A549 (cell line): Measurements from ENCODE around the gene JMJD6. TPM values are rescaled to one million over a fixed set of nuclear protein-coding genes. Genes with fewer than 3 reads are reported as not detected.

Experiments
- ATAC-seq, 2 experiments: fragments of 200-7000 bp in 1 of 2; fragments of >200 bp in 1 of 2; cut with Nextera tagmentation in 1 of 2; cut with Tn5 transposase in 1 of 2; 3 replicates each; pipeline versions ENCODE4 v1.8.0 to v1.9.1; 2018 to 2020; ENCODE audit warnings: mild to moderate bottlenecking in 1 of 2, moderate library complexity in 1 of 2
- CTCF ChIA-PET: fragments of 300-600 bp; sonication (Branson Sonifier 250); formaldehyde crosslinking; extraction: SDS; loops from one replicate; lab custom pipeline; 2021; ENCODE audit warnings: antibody characterized with exemption, inconsistent platforms; lab: Yijun Ruan, JAX
- POLR2A ChIA-PET: fragments of 350-600 bp; formaldehyde crosslinking; extraction: SDS; loops from one replicate; lab custom pipeline; 2021; ENCODE audit warnings: antibody characterized with exemption, inconsistent platforms; lab: Yijun Ruan, JAX
- DNase-seq, 2 experiments: peaks; one replicate each; pipeline versions ENCODE4 v3.0.0 to v3.0.0-alpha.2; 2011 to 2016; ENCODE audit warnings: low read depth in 1 of 2, low spot score in 1 of 2
- FAIRE-seq: peaks from 2 replicates; lab custom pipeline; 2011; peaks lifted over from hg19 to GRCh38; lab: Jason Lieb, UNC
- H3K27ac ChIP-seq, 2 experiments: fragments of >200 bp; sonication (Bioruptor Twin); formaldehyde crosslinking; 3 replicates each; pipeline ENCODE4 v1.5.1; 2016 to 2017
- H3K4me1 ChIP-seq: fragments of >200 bp; sonication (Bioruptor Twin); formaldehyde crosslinking; 3 replicates; pipeline ENCODE4 v1.6.1; 2016
- H3K4me2 ChIP-seq: fragments of >200 bp; sonication (Bioruptor Twin); formaldehyde crosslinking; 3 replicates; pipeline ENCODE4 v1.6.1; 2016
- H3K4me3 ChIP-seq: fragments of >200 bp; sonication (Bioruptor Twin); formaldehyde crosslinking; 3 replicates; pipeline ENCODE4 v1.5.1; 2016
- H3K9me3 ChIP-seq: fragments of >200 bp; sonication (Bioruptor Twin); formaldehyde crosslinking; 3 replicates; pipeline ENCODE4 v1.6.1; 2016
- CBX2 ChIP-seq: fragments of 200-600 bp; sonication (generic); IDR thresholded peaks from 2 replicates; pipeline ENCODE4 v1.6.1; 2016; ENCODE audit warnings: low read depth, mild to moderate bottlenecking, borderline replicate concordance
- CBX8 ChIP-seq: fragments of 200-600 bp; sonication (generic); IDR thresholded peaks from 2 replicates; pipeline ENCODE4 v1.6.1; 2016
- CHD2 ChIP-seq: fragments of 150-350 bp; IDR thresholded peaks from 2 replicates; pipeline ENCODE4 v1.6.1; 2014; ENCODE audit warnings: low read length; ENCODE audit not compliant: partially characterized antibody
- ESRRA ChIP-seq: fragments of 150-350 bp; IDR thresholded peaks from 2 replicates; pipeline ENCODE4 v1.6.1; 2014; ENCODE audit warnings: mild to moderate bottlenecking, low read length, borderline replicate concordance
- FOSB ChIP-seq: fragments of 250-450 bp; sonication (Bioruptor Pico); IDR thresholded peaks from 2 replicates; pipeline ENCODE4 v1.5.0; 2020; ENCODE audit warnings: mild to moderate bottlenecking, moderate library complexity
- HDAC2 ChIP-seq: fragments of 200-600 bp; sonication (generic); IDR thresholded peaks from 2 replicates; pipeline ENCODE4 v1.6.1; 2016
- HEYL ChIP-seq: fragments of 250-450 bp; sonication (Bioruptor Pico); IDR thresholded peaks from 2 replicates; pipeline ENCODE4 v1.8.0; 2021; ENCODE audit warnings: mild to moderate bottlenecking, moderate library complexity
- JUN ChIP-seq, 2 experiments: fragments of >200 bp; sonication (Bioruptor Twin); formaldehyde crosslinking; IDR thresholded peaks; 2 replicates in 1 of 2; 3 replicates in 1 of 2; pipeline ENCODE4 v1.6.1; 2016 to 2017
- MAZ ChIP-seq: fragments of 150-350 bp; IDR thresholded peaks from 2 replicates; pipeline ENCODE4 v1.6.1; 2014; ENCODE audit warnings: antibody characterized with exemption, low read depth, low read length, borderline replicate concordance
- POLR2AphosphoS2 ChIP-seq: conservative IDR thresholded peaks from 2 replicates; pipeline ENCODE4 v1.6.1; 2012; ENCODE audit warnings: low read length, improper control_type of control experiment, inconsistent platforms
- RAD21 ChIP-seq, 2 experiments: fragments of >200 bp in 1 of 2; sonication (Bioruptor Twin) in 1 of 2; formaldehyde crosslinking in 1 of 2; IDR thresholded peaks in 1 of 2; conservative IDR thresholded peaks in 1 of 2; 2 replicates in 1 of 2; 3 replicates in 1 of 2; pipeline ENCODE4 v1.6.1; 2012 to 2018; ENCODE audit warnings: inconsistent platforms in 1 of 2
- RARB ChIP-seq: fragments of 250-450 bp; sonication (Bioruptor Pico); IDR thresholded peaks from 2 replicates; pipeline ENCODE4 v1.8.0; 2021; ENCODE audit warnings: mild to moderate bottlenecking, moderate library complexity
- SMC3 ChIP-seq: fragments of >200 bp; sonication (Bioruptor Twin); formaldehyde crosslinking; IDR thresholded peaks from 3 replicates; pipeline ENCODE4 v1.6.1; 2018; ENCODE audit warnings: inconsistent platforms
- SREBF2 ChIP-seq: fragments of 450-650 bp; IDR thresholded peaks from 2 replicates; pipeline ENCODE4 v1.6.1; 2014; ENCODE audit warnings: mild to moderate bottlenecking, moderate library complexity
- ZC3H11A ChIP-seq: fragments of 450-650 bp; IDR thresholded peaks from 2 replicates; pipeline ENCODE4 v1.6.1; 2014; ENCODE audit warnings: antibody characterized with exemption, mild to moderate bottlenecking
- ZNF302 ChIP-seq: fragments of 250-450 bp; sonication (Bioruptor Pico); IDR thresholded peaks from 2 replicates; pipeline ENCODE4 v1.9.0; 2021; ENCODE audit warnings: inconsistent platforms, mild to moderate bottlenecking, moderate library complexity
- WGBS: methylation state at CpG from one replicate; pipeline ENCODE4 v1.1.6; 2017; ENCODE audit errors: missing lambda C conversion rate; 5-methylcytosine and 5-hydroxymethylcytosine counted together
- polyA plus RNA-seq, 4 experiments: library from polyadenylated mRNA; depleted of rRNA in 3 of 4; stranded (reverse); fragments of >200 nt; fragmentation: RNase III in 1 of 4; extraction: RNeasy Plus Mini Kit Qiagen cat#74134 plus additional on column Dnase treatment in 1 of 4; gene quantifications; 2 replicates in 3 of 4; 3 replicates in 1 of 4; pipeline ENCODE4 v1.2.3, GENCODE V29; 2011 to 2017
- TF ChIP-seq, protein P1 (sequence below): fragments of >200 bp; sonication (Bioruptor Twin); formaldehyde crosslinking; IDR thresholded peaks from 3 replicates; pipeline ENCODE4 v1.6.1; 2016
- TF ChIP-seq, protein P2 (sequence below): fragments of >200 bp; sonication (Bioruptor Twin); formaldehyde crosslinking; IDR thresholded peaks from 3 replicates; pipeline ENCODE4 v1.5.1; 2016
- TF ChIP-seq, protein P3 (sequence below): IDR thresholded peaks from 2 replicates; pipeline ENCODE4 v1.6.1; 2012
- TF ChIP-seq, protein P4 (sequence below): fragments of 250-450 bp; sonication (Bioruptor Pico); IDR thresholded peaks from 2 replicates; pipeline ENCODE4 v1.5.0; 2021; ENCODE audit warnings: mild to moderate bottlenecking, moderate library complexity, borderline replicate concordance

The JMJD6 gene
- polyA plus RNA-seq, 2 of the 4 experiments (the other 2 are of a cell fraction), result 17.5 to 53.3 TPM

DNA sequence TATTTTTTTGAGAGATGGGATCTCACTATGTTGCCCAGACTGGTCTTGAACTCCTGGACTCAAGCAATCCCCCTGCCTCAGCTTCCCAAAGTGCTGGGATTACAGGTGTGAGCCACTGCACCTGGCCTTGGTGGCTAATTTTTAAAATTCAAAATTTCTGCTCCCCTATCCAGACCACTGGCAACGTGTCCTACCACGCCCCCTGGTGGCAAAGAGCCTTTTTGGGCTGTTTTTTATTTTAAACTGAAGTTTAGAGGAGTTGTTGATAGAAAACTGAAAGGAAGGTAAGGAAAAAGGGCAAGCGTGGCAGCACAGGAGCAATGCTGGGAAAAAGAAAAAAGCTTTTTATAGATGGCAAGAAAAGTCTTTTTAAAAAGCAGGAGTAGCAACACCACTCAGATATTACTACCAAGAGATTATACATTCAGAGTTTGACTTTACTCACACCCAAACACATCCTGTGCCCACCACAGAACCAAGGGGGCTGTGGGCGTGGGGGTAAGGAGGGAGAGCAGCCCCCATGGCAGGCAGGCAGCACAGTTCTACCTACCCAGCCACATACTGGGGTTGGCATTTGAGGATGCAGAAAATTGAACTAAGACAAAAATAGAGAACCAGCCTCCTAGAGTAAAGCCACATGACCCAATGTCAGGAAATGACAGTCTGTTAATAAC lies 11.4 kb downstream of the JMJD6 start:
- H3K4me2 ChIP-seq, result no peak overlapping the region
- ATAC-seq, result peak in 1 of 2 experiments; percentile 48; a peak in 3 of 6 replicates
- CTCF ChIA-PET, result interaction anchor here (0.6 to 26.0 kb wide), 33 partner anchors 11 to 1472 kb away, joined by 3 to 456 read pairs (median 5); partner anchors contain the start of genes JMJD6, METTL23, PRCD and ST6GALNAC2
- no peak for TF ChIP-seq FOSB (CRISPR knock-in tag)
- TF ChIP-seq HEYL (CRISPR knock-in tag), result no peak
- TF ChIP-seq HDAC2, result no peak
- no peak for TF ChIP-seq CBX2
- TF ChIP-seq CBX8, result no peak
- TF ChIP-seq SMC3, result peak; percentile 85
- no peak for TF ChIP-seq SREBF2
- no peak for TF ChIP-seq ESRRA
- TF ChIP-seq, protein P1, sequence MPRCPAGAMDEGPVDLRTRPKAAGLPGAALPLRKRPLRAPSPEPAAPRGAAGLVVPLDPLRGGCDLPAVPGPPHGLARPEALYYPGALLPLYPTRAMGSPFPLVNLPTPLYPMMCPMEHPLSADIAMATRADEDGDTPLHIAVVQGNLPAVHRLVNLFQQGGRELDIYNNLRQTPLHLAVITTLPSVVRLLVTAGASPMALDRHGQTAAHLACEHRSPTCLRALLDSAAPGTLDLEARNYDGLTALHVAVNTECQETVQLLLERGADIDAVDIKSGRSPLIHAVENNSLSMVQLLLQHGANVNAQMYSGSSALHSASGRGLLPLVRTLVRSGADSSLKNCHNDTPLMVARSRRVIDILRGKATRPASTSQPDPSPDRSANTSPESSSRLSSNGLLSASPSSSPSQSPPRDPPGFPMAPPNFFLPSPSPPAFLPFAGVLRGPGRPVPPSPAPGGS, result no peak
- TF ChIP-seq ZC3H11A, result no peak
- TF ChIP-seq CHD2, result no peak
- TF ChIP-seq JUN (IDR thresholded peaks at IDR 0.05), result no peak
- peak; percentile 77 for TF ChIP-seq RAD21 (conservative IDR thresholded peaks at IDR 0.05 in 1 of 2, IDR thresholded peaks at IDR 0.05 in 1 of 2)
- TF ChIP-seq, protein P2, sequence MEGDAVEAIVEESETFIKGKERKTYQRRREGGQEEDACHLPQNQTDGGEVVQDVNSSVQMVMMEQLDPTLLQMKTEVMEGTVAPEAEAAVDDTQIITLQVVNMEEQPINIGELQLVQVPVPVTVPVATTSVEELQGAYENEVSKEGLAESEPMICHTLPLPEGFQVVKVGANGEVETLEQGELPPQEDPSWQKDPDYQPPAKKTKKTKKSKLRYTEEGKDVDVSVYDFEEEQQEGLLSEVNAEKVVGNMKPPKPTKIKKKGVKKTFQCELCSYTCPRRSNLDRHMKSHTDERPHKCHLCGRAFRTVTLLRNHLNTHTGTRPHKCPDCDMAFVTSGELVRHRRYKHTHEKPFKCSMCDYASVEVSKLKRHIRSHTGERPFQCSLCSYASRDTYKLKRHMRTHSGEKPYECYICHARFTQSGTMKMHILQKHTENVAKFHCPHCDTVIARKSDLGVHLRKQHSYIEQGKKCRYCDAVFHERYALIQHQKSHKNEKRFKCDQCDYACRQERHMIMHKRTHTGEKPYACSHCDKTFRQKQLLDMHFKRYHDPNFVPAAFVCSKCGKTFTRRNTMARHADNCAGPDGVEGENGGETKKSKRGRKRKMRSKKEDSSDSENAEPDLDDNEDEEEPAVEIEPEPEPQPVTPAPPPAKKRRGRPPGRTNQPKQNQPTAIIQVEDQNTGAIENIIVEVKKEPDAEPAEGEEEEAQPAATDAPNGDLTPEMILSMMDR, result peak; percentile 97
- TF ChIP-seq, protein P3, sequence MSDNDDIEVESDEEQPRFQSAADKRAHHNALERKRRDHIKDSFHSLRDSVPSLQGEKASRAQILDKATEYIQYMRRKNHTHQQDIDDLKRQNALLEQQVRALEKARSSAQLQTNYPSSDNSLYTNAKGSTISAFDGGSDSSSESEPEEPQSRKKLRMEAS, result no peak
- no peak for TF ChIP-seq MAZ
- TF ChIP-seq, all 56 proteins: peak for 3
- WGBS, result 18% methylated on average over 4 of the region's 4 CpGs
- POLR2A ChIA-PET, result no interaction called here
- peaks cover 12% of the 10 kb centered on the region for H3K4me1 ChIP-seq
- no peaks in the 10 kb centered on the region for H3K9me3 ChIP-seq
- FAIRE-seq (no peak), DNase-seq (peak in 1 of 2 experiments; percentile 57)
- H3K4me3 ChIP-seq, result no peak overlapping the region
- no peak overlapping the region for H3K27ac ChIP-seq

DNA sequence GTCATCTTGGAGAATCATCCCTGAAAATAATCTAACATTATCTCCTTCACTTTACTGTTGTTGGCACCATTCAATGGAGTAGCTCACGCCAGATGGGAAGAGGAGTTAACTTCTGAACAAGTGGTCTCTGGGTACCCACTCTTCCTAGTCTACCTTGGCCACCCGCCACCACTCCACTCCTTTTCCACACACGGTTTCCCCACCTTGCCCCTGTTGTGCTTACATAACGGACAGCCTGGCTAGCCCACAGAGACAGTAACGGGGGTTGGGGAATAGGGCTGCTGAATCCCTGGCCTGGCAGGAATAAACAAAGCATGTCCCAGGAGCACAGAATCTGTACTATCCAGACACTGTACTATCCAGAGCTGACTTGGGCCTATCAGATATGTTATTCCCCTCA lies 12.1 kb downstream of the JMJD6 start:
- CTCF ChIA-PET, result interaction anchor here (0.6 to 26.0 kb wide), 34 partner anchors 11 to 1472 kb away, joined by 3 to 456 read pairs (median 5); partner anchors contain the start of genes JMJD6, METTL23 and ST6GALNAC2
- Histone ChIP-seq H3K9me3 (no peaks in the 10 kb centered on the region), H3K27ac (no peak overlapping the region), H3K4me1 (peaks cover 18% of the 10 kb centered on the region), H3K4me2 (no peak overlapping the region), H3K4me3 (no peak overlapping the region)
- no peak for ATAC-seq
- DNase-seq, result no peak
- 82% methylated on average over 5 of the region's 5 CpGs for WGBS
- FAIRE-seq, result no peak
- POLR2A ChIA-PET, result interaction anchor here (1.5 kb wide), 1 partner anchor 157 kb away, joined by 4 read pairs; no protein-coding TSS in a partner anchor
- TF ChIP-seq, protein P3, result no peak
- TF ChIP-seq POLR2AphosphoS2 (no peak), RARB (CRISPR knock-in tag) (no peak), ZNF302 (no peak), ESRRA (no peak)
- TF ChIP-seq, protein P4, sequence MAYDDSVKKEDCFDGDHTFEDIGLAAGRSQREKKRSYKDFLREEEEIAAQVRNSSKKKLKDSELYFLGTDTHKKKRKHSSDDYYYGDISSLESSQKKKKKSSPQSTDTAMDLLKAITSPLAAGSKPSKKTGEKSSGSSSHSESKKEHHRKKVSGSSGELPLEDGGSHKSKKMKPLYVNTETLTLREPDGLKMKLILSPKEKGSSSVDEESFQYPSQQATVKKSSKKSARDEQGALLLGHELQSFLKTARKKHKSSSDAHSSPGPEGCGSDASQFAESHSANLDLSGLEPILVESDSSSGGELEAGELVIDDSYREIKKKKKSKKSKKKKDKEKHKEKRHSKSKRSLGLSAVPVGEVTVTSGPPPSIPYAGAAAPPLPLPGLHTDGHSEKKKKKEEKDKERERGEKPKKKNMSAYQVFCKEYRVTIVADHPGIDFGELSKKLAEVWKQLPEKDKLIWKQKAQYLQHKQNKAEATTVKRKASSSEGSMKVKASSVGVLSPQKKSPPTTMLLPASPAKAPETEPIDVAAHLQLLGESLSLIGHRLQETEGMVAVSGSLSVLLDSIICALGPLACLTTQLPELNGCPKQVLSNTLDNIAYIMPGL (CRISPR knock-in tag), result no peak
